ENCODE data around the gene ZFR.

DNA sequence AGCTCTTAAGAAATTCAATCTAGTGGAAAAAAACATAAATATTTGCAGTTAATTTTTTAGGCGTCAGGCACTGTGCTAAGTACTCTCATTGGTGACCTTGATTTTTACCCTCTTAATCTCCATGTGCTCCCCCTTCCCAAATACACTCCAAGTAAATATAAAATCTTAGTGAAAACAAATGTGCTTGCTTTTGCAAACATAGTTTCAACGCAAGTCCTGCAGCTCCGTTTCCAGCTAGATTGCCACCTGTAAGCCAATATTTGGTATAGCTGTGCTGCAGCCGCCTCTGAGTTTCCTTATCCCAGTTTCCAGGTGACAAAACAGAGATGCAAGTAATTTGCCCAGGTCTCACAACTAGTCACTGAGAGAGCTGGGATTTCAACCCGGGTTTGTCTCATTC lies 129.9 kb downstream of the ZFR start:
- TF ChIP-seq, protein P1, sequence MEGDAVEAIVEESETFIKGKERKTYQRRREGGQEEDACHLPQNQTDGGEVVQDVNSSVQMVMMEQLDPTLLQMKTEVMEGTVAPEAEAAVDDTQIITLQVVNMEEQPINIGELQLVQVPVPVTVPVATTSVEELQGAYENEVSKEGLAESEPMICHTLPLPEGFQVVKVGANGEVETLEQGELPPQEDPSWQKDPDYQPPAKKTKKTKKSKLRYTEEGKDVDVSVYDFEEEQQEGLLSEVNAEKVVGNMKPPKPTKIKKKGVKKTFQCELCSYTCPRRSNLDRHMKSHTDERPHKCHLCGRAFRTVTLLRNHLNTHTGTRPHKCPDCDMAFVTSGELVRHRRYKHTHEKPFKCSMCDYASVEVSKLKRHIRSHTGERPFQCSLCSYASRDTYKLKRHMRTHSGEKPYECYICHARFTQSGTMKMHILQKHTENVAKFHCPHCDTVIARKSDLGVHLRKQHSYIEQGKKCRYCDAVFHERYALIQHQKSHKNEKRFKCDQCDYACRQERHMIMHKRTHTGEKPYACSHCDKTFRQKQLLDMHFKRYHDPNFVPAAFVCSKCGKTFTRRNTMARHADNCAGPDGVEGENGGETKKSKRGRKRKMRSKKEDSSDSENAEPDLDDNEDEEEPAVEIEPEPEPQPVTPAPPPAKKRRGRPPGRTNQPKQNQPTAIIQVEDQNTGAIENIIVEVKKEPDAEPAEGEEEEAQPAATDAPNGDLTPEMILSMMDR (conservative IDR thresholded peaks at IDR 0.05; ENCODE audit: low read depth, low read length), result no peak
- no peak for TF ChIP-seq EZH2 (IDR thresholded peaks at IDR 0.05; ENCODE audit: low read length, unreplicated experiment)
